HEK293T (cell line): ENCODE results near the gene ZNF280A.

Experiments used
- FOXA1 ChIP-seq: fragments of 450-650 bp; IDR thresholded peaks from 2 replicates; pipeline ENCODE4 v1.6.1; 2016; ENCODE audit warnings: mild to moderate bottlenecking
- FOXM1 ChIP-seq: fragments of 450-650 bp; IDR thresholded peaks from 2 replicates; pipeline ENCODE4 v1.6.1; 2017; ENCODE audit warnings: mild to moderate bottlenecking, borderline replicate concordance
- SP1 ChIP-seq: fragments of 450-650 bp; IDR thresholded peaks from 2 replicates; pipeline ENCODE4 v1.6.1; 2017

DNA sequence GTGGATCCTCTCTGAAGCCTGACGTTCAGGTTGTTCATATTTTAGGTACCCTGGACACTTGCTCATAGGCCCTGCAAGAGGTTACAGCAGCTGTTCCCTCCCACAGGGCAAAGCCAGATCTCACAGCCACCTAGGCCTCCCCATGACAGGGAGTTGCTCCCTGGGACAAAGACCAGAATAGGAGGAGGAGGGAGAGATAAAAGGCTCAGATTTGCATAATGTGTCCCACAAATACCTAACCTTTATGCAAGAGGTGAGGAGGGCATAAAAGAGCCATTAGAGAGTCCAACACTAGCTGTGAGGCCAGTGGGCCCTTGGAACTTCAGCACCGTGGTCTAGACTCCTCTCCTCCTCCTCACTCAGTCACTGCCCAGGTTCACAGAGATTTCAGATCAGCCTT, 45.3 kb downstream of the ZNF280A start:
- no peak for TF ChIP-seq SP1
- no peak for TF ChIP-seq FOXA1
- TF ChIP-seq FOXM1 = no peak
